SK-N-SH treated with all-trans-retinoic acid at 6 μM for 48 hours (cell line): Measurements from ENCODE around the gene PROK1.

ENCODE experiments used
- POU6F1 ChIP-seq: fragments of 250-450 bp; sonication (Bioruptor Pico); IDR thresholded peaks from 2 replicates; pipeline ENCODE4 v1.8.0; 2021; ENCODE audit warnings: low read depth, mild to moderate bottlenecking, moderate library complexity, borderline replicate concordance
- RARB ChIP-seq: fragments of 250-450 bp; sonication (Bioruptor Pico); IDR thresholded peaks from 2 replicates; pipeline ENCODE4 v1.8.0; 2021; ENCODE audit warnings: mild to moderate bottlenecking, moderate library complexity
- ZFP3 ChIP-seq: fragments of 250-450 bp; sonication (Bioruptor Pico); IDR thresholded peaks from 2 replicates; pipeline ENCODE4 v1.5.0; 2020; ENCODE audit warnings: mild to moderate bottlenecking, moderate library complexity

- no peak for TF ChIP-seq RARB (CRISPR knock-in tag)
- no peak for TF ChIP-seq ZFP3 (CRISPR knock-in tag)
- TF ChIP-seq POU6F1 = no peak
Observed at GRCh38 chr1:110412576-110412975, 38.4 kb upstream of the PROK1 start.
